GM10248 (cell line): Measurements from ENCODE around the gene CCDC32.
A peak's percentile ranks its signal among the peaks of the same experiment; 100 is the strongest.

Source experiments
- CTCF ChIA-PET: fragments of 300-600 bp; sonication (Branson Sonifier 250); formaldehyde crosslinking; extraction: SDS; loops from one replicate; lab custom pipeline; 2021; ENCODE audit warnings: antibody characterized with exemption; lab: Yijun Ruan, JAX
- POLR2A ChIA-PET: fragments of 350-650 bp; sonication (Branson Sonifier 250); formaldehyde crosslinking; extraction: SDS; loops from one replicate; lab custom pipeline; 2020; ENCODE audit warnings: antibody characterized with exemption; lab: Yijun Ruan, JAX
- DNase-seq: peaks from one replicate; pipeline ENCODE4 v3.0.0; 2012; ENCODE audit errors: extremely low spot score
- CTCF ChIP-seq: IDR thresholded peaks from 2 replicates; pipeline ENCODE4 v1.5.1; 2012; ENCODE audit warnings: mild to moderate bottlenecking, low read depth; ENCODE audit errors: extremely low read depth, missing control alignments, control extremely low read depth

CCDC32 gene

GRCh38 chr15:40512440-40512839 is 52.4 kb downstream of the CCDC32 start:
- POLR2A ChIA-PET: interaction anchor here (0.6 kb wide), 1 partner anchor 15 kb away, joined by 6 read pairs; no protein-coding TSS in a partner anchor
- DNase-seq: no peak
- CTCF ChIA-PET: no interaction called here
- TF ChIP-seq CTCF: no peak

- no peak for TF ChIP-seq CTCF
- ChIA-PET CTCF (no interaction called here), POLR2A (no interaction called here)
- peak; percentile 65 for DNase-seq
Observed at GRCh38 chr15:40511472-40512133, 53.2 kb downstream of the CCDC32 start.

- CTCF ChIA-PET: interaction anchor here (1.1 kb wide), 1 partner anchor 9 kb away, joined by 4 read pairs; no protein-coding TSS in a partner anchor
- DNase-seq: peak; percentile 63
- TF ChIP-seq CTCF: no peak
- POLR2A ChIA-PET: no interaction called here
Observed at GRCh38 chr15:40511093-40511471, 53.8 kb downstream of the CCDC32 start.

GRCh38 chr15:40510201-40510600 is 54.6 kb downstream of the CCDC32 start:
- POLR2A ChIA-PET: no interaction called here
- CTCF ChIA-PET: interaction anchor here (1.1 kb wide), 1 partner anchor 10 kb away, joined by 4 read pairs; no protein-coding TSS in a partner anchor
- DNase-seq: no peak
- no peak for TF ChIP-seq CTCF

- no peak for DNase-seq
- CTCF ChIA-PET: interaction anchor here (1.0 to 2.4 kb wide), 7 partner anchors 10 to 229 kb away, joined by 3 to 10 read pairs (median 5); no protein-coding TSS in a partner anchor
- POLR2A ChIA-PET: no interaction called here
- no peak for TF ChIP-seq CTCF
Observed at GRCh38 chr15:40508216-40508615, 56.6 kb downstream of the CCDC32 start.

- ChIA-PET POLR2A (no interaction called here), CTCF (interaction anchor here (0.6 to 2.4 kb wide), 19 partner anchors 9 to 143 kb away, joined by 3 to 16 read pairs (median 4); partner anchors contain the start of genes BAHD1 and CCDC32)
- peak; percentile 81 for DNase-seq
- peak; percentile 72 for TF ChIP-seq CTCF
Observed at GRCh38 chr15:40506964-40507571, 57.8 kb downstream of the CCDC32 start.
